ENCODE results near the gene PCBD1.

The PCBD1 gene

GRCh38 chr10:70899096-70899495 lies 10.7 kb upstream of the PCBD1 start:
- H3K27ac ChIP-seq = no peak overlapping the region
- TF ChIP-seq ZFX (IDR thresholded peaks at IDR 0.05) = no peak
- no peak for TF ChIP-seq CTCF (conservative IDR thresholded peaks at IDR 0.05)

GRCh38 chr10:70898687-70899086 lies 10.3 kb upstream of the PCBD1 start:
- TF ChIP-seq CTCF (conservative IDR thresholded peaks at IDR 0.05) (no peak), ZFX (IDR thresholded peaks at IDR 0.05) (no peak)
- no peak overlapping the region for H3K27ac ChIP-seq

- no peak for TF ChIP-seq ZFX (IDR thresholded peaks at IDR 0.05)
- H3K27ac ChIP-seq = no peak overlapping the region
Observed at GRCh38 chr10:70896551-70896950, 8.2 kb upstream of the PCBD1 start.

GRCh38 chr10:70894416-70894815 lies 6.1 kb upstream of the PCBD1 start:
- no peak for TF ChIP-seq ZFX (IDR thresholded peaks at IDR 0.05)
- TF ChIP-seq CTCF (conservative IDR thresholded peaks at IDR 0.05) = no peak
- H3K27ac ChIP-seq = no peak overlapping the region

- no peak for TF ChIP-seq ZFX (IDR thresholded peaks at IDR 0.05)
- no peak for TF ChIP-seq CTCF (conservative IDR thresholded peaks at IDR 0.05)
- H3K27ac ChIP-seq = no peak overlapping the region
Observed at GRCh38 chr10:70893227-70894006, 5.1 kb upstream of the PCBD1 start.

- TF ChIP-seq CTCF (conservative IDR thresholded peaks at IDR 0.05) (no peak), ZFX (IDR thresholded peaks at IDR 0.05) (no peak)
- H3K27ac ChIP-seq = no peak overlapping the region
Observed at GRCh38 chr10:70892631-70893030, 4.3 kb upstream of the PCBD1 start.

- TF ChIP-seq ZFX (IDR thresholded peaks at IDR 0.05) = no peak
Observed at GRCh38 chr10:70891627-70892026, 3.3 kb upstream of the PCBD1 start.

GRCh38 chr10:70890917-70891431 lies 2.6 kb upstream of the PCBD1 start:
- TF ChIP-seq CTCF (conservative IDR thresholded peaks at IDR 0.05) (no peak), ZFX (IDR thresholded peaks at IDR 0.05) (no peak)
- no peak overlapping the region for H3K27ac ChIP-seq

More at GRCh38 chr10:70891627-70892026, 3.3 kb upstream of the PCBD1 start:
- no peak overlapping the region for H3K27ac ChIP-seq

Data from C4-2B (cell line).